Adrenal gland (tissue), 5 donors: ENCODE measurements around the gene PBX1.

Source experiments
- CTCF ChIP-seq, 6 experiments: fragments of 450-650 bp in 4 of 6; fragments of 200-600 bp in 2 of 6; sonication (generic) in 1 of 6; IDR thresholded peaks; 1 replicate in 5 of 6; 2 replicates in 1 of 6; pipeline versions ENCODE4 v1.5.1 to v1.8.0; 2016 to 2021; ENCODE audit warnings: antibody characterized with exemption in 6 of 6, mild to moderate bottlenecking in 2 of 6, moderate library complexity in 1 of 6
- POLR2A ChIP-seq, 2 donors: fragments of 450-650 bp; IDR thresholded peaks; one replicate each; pipeline ENCODE4 v1.6.1; 2017; ENCODE audit warnings: antibody characterized with exemption in 2 of 2, mild to moderate bottlenecking in 2 of 2, moderate library complexity in 1 of 2
- donor health status: DM: no; HTN: no; CAD: no.

GRCh38 chr1:164592634-164593033, 33.6 kb downstream of the PBX1 start:
- TF ChIP-seq CTCF (IDR thresholded peaks at IDR 0.05) (no peak), POLR2A (IDR thresholded peaks at IDR 0.05) (no peak)
